Muscle layer of colon (tissue), 2 donors: ENCODE measurements around the gene MZT2A.
A peak's percentile ranks its signal among the peaks of the same experiment; 100 is the strongest.
"Not testable (repeated sequence)": the region's sequence is repeated elsewhere in the genome, so short reads cannot be mapped to it uniquely, and the experiment has no call there.

Experiments
- H3K27ac ChIP-seq: one replicate; pipeline ENCODE4 v1.7.0; 2013; ENCODE audit warnings: low read depth, mild to moderate bottlenecking, low read length, moderate library complexity
- H3K27me3 ChIP-seq, 2 donors: one replicate each; pipeline ENCODE4 v1.7.0; 2013; ENCODE audit warnings: low read length in 2 of 2, mild to moderate bottlenecking in 2 of 2; ENCODE audit not compliant: insufficient read depth in 2 of 2, control insufficient read depth in 1 of 2
- H3K36me3 ChIP-seq: one replicate; pipeline ENCODE4 v1.7.0; 2013; ENCODE audit warnings: mild to moderate bottlenecking, low read length; ENCODE audit not compliant: insufficient read depth
- H3K4me1 ChIP-seq: one replicate; pipeline ENCODE4 v1.7.0; 2013; ENCODE audit warnings: mild to moderate bottlenecking, low read length; ENCODE audit not compliant: insufficient read depth
- H3K4me3 ChIP-seq, 2 donors: one replicate each; pipeline ENCODE4 v1.7.0; 2013; ENCODE audit warnings: low read length in 2 of 2, low read depth in 1 of 2, mild to moderate bottlenecking in 1 of 2, moderate library complexity in 1 of 2
- H3K9ac ChIP-seq: one replicate; pipeline ENCODE4 v1.7.0; 2013; ENCODE audit warnings: low read length
- H3K9me3 ChIP-seq: one replicate; pipeline ENCODE4 v1.7.0; 2013; ENCODE audit warnings: mild to moderate bottlenecking, low read length
- donor health status: abdominal sarcoma.
- donor health status: Adenocarcinoma of cecum.

Gene MZT2A

GRCh38 chr2:131492015-131492417 is at the start of gene MZT2A:
TSS of gene MZT2A (minus strand) at chr2:131492397. CDS start at chr2:131492376, 21 bp downstream.
- peak within 1 kb of the TSS; percentile 84 for H3K9ac ChIP-seq
- peaks cover 14% of the 10 kb centered on the region for H3K4me1 ChIP-seq
- H3K4me3 ChIP-seq: peak within 1 kb of the TSS; percentile 61 to 90
- not testable (repeated sequence) for H3K27me3 ChIP-seq, H3K36me3 ChIP-seq, H3K9me3 ChIP-seq
- H3K27ac ChIP-seq: peak within 1 kb of the TSS; percentile 68

GRCh38 chr2:131538856-131539255 is 46.7 kb upstream of the MZT2A start:
- not testable (repeated sequence) for H3K36me3 ChIP-seq, H3K4me3 ChIP-seq, H3K9ac ChIP-seq, H3K9me3 ChIP-seq, H3K27ac ChIP-seq, H3K4me1 ChIP-seq, H3K27me3 ChIP-seq

- not testable (repeated sequence) for H3K36me3 ChIP-seq, H3K27ac ChIP-seq, H3K4me1 ChIP-seq, H3K27me3 ChIP-seq, H3K4me3 ChIP-seq, H3K9me3 ChIP-seq, H3K9ac ChIP-seq
Observed at GRCh38 chr2:131536841-131537240, 44.6 kb upstream of the MZT2A start.

- H3K27ac ChIP-seq, H3K9ac ChIP-seq, H3K27me3 ChIP-seq, H3K36me3 ChIP-seq, H3K4me1 ChIP-seq, H3K9me3 ChIP-seq, H3K4me3 ChIP-seq: not testable (repeated sequence)
Observed at GRCh38 chr2:131535951-131536826, 44.0 kb upstream of the MZT2A start.

- Histone ChIP-seq H3K9ac (no peak overlapping the region), H3K4me1 (no peaks in the 10 kb centered on the region), H3K27ac (no peak overlapping the region), H3K4me3 (no peak overlapping the region), H3K27me3 (no peaks in the 10 kb centered on the region), H3K36me3 (no peaks in the 10 kb centered on the region), H3K9me3 (no peaks in the 10 kb centered on the region)
Observed at GRCh38 chr2:131535526-131535925, 43.3 kb upstream of the MZT2A start.

- H3K4me1 ChIP-seq, H3K4me3 ChIP-seq, H3K9me3 ChIP-seq, H3K9ac ChIP-seq, H3K27me3 ChIP-seq, H3K27ac ChIP-seq, H3K36me3 ChIP-seq: not testable (repeated sequence)
Observed at GRCh38 chr2:131534965-131535364, 42.8 kb upstream of the MZT2A start.

- H3K4me3 ChIP-seq, H3K9ac ChIP-seq, H3K9me3 ChIP-seq, H3K27ac ChIP-seq, H3K4me1 ChIP-seq, H3K27me3 ChIP-seq, H3K36me3 ChIP-seq: not testable (repeated sequence)
Observed at GRCh38 chr2:131534317-131534672, 42.1 kb upstream of the MZT2A start.

- H3K4me3 ChIP-seq, H3K9me3 ChIP-seq, H3K27ac ChIP-seq, H3K4me1 ChIP-seq, H3K9ac ChIP-seq, H3K27me3 ChIP-seq, H3K36me3 ChIP-seq: not testable (repeated sequence)
Observed at GRCh38 chr2:131533609-131534316, 41.6 kb upstream of the MZT2A start.

- not testable (repeated sequence) for H3K9me3 ChIP-seq, H3K9ac ChIP-seq, H3K4me1 ChIP-seq, H3K27ac ChIP-seq, H3K36me3 ChIP-seq, H3K27me3 ChIP-seq, H3K4me3 ChIP-seq
Observed at GRCh38 chr2:131532723-131533608, 40.8 kb upstream of the MZT2A start.

GRCh38 chr2:131531547-131532185 is 39.5 kb upstream of the MZT2A start:
- not testable (repeated sequence) for H3K9ac ChIP-seq, H3K27me3 ChIP-seq, H3K9me3 ChIP-seq, H3K4me3 ChIP-seq, H3K27ac ChIP-seq, H3K4me1 ChIP-seq, H3K36me3 ChIP-seq
